Endothelial cell of umbilical vein (primary cell): ENCODE results near the gene PSMB7. TPM values are rescaled to one million over a fixed set of nuclear protein-coding genes. Genes with fewer than 3 reads are reported as not detected.

Experiments used
- BruUV-seq: library from RNA; stranded (reverse); fragments of 400-500 nt; replicated peaks from 2 replicates; lab custom pipeline; 2021; lab: Mats Ljungman, UMichigan
- CTCF ChIA-PET: fragments of 300-600, 350-600 bp; sonication (Branson Sonifier 250); formaldehyde crosslinking; loops from one replicate; lab custom pipeline; 2021; ENCODE audit warnings: antibody characterized with exemption, inconsistent platforms; lab: Charles Lee
- POLR2A ChIA-PET: fragments of 300-600, 350-600 bp; sonication (Branson Sonifier 250); formaldehyde crosslinking; loops from one replicate; lab custom pipeline; 2021; ENCODE audit warnings: antibody characterized with exemption, inconsistent platforms; lab: Charles Lee
- DNase-seq: peaks from one replicate; pipeline ENCODE4 v3.0.0-alpha.2; 2011; ENCODE audit warnings: low read depth, low spot score
- FAIRE-seq: peaks from 2 replicates; lab custom pipeline; 2011; peaks lifted over from hg19 to GRCh38; lab: Jason Lieb, UNC
- H2AFZ ChIP-seq: 2 replicates; pipeline ENCODE4 v1.6.0; 2012; ENCODE audit warnings: low read depth, low read length, control low read depth, inconsistent platforms
- H3K27ac ChIP-seq: 2 replicates; pipeline ENCODE4 v1.5.1; 2011; ENCODE audit warnings: low read depth, mild to moderate bottlenecking, control low read depth, low read length, moderate library complexity; ENCODE audit not compliant: insufficient read depth
- H3K27me3 ChIP-seq, 2 experiments: 2 replicates each; pipeline versions ENCODE4 v1.6.0 to v1.6.1; 2011; ENCODE audit warnings: low read length in 2 of 2, mixed read lengths in 1 of 2; ENCODE audit not compliant: control insufficient read depth in 2 of 2, insufficient read depth in 2 of 2
- H3K36me3 ChIP-seq, 2 experiments: 2 replicates in 1 of 2; 3 replicates in 1 of 2; pipeline ENCODE4 v1.5.1; 2011; ENCODE audit warnings: low read length in 2 of 2, mild to moderate bottlenecking in 1 of 2, moderate library complexity in 1 of 2; ENCODE audit not compliant: control insufficient read depth in 2 of 2, insufficient read depth in 2 of 2; ENCODE audit errors: extremely low read depth in 1 of 2
- H3K4me1 ChIP-seq: 3 replicates; pipeline ENCODE4 v1.5.1; 2011; ENCODE audit warnings: mild to moderate bottlenecking, low read length; ENCODE audit not compliant: control insufficient read depth, insufficient read depth; ENCODE audit errors: extremely low read depth
- H3K4me2 ChIP-seq: 2 replicates; pipeline ENCODE4 v1.6.1; 2011; ENCODE audit warnings: low read length, control low read depth, mixed read lengths; ENCODE audit not compliant: insufficient read depth
- H3K4me3 ChIP-seq, 3 experiments: fragments of 200-600 bp in 1 of 3; sonication (generic), shearing (Covaris generic) in 1 of 3; replicated peaks in 1 of 3; 2 replicates each; pipeline ENCODE4 v1.5.1; 2011 to 2016; ENCODE audit warnings: control low read depth in 3 of 3, low read length in 3 of 3, mild to moderate bottlenecking in 2 of 3, inconsistent platforms in 1 of 3, low read depth in 1 of 3, moderate library complexity in 1 of 3; ENCODE audit not compliant: insufficient read depth in 1 of 3
- H3K79me2 ChIP-seq: 2 replicates; pipeline ENCODE4 v1.6.0; 2012; ENCODE audit warnings: low read length, inconsistent platforms; ENCODE audit not compliant: control insufficient read depth, insufficient read depth
- H3K9ac ChIP-seq: replicated peaks from 2 replicates; pipeline ENCODE3; 2011; ENCODE audit warnings: low read length, control low read depth; ENCODE audit not compliant: insufficient read depth; ENCODE audit errors: extremely low read depth
- H3K9me1 ChIP-seq: replicated peaks from 3 replicates; pipeline ENCODE4 v1.6.0; 2011; ENCODE audit warnings: mild to moderate bottlenecking, low read length; ENCODE audit not compliant: control insufficient read depth, insufficient read depth; ENCODE audit errors: extremely low read depth
- H3K9me3 ChIP-seq: replicated peaks from 2 replicates; pipeline ENCODE4 v1.5.1; 2012; ENCODE audit warnings: low read length, inconsistent platforms; ENCODE audit not compliant: control insufficient read depth, insufficient read depth
- H4K20me1 ChIP-seq: replicated peaks from 2 replicates; pipeline ENCODE3; 2011; ENCODE audit warnings: mild to moderate bottlenecking, low read length; ENCODE audit not compliant: control insufficient read depth, insufficient read depth; ENCODE audit errors: extremely low read depth
- CTCF ChIP-seq, 2 donors: IDR thresholded peaks; 1 replicate in 1 of 2; 2 replicates in 1 of 2; pipeline ENCODE4 v1.5.1; 2011; ENCODE audit warnings: low read length in 2 of 2, mild to moderate bottlenecking in 2 of 2, moderate library complexity in 2 of 2, control low read depth in 1 of 2, inconsistent platforms in 1 of 2, low read depth in 1 of 2; ENCODE audit not compliant: insufficient read depth in 1 of 2; ENCODE audit errors: extremely low read depth in 1 of 2
- GATA2 ChIP-seq: IDR thresholded peaks from 2 replicates; pipeline ENCODE4 v1.7.0; 2011; ENCODE audit warnings: low read depth, mild to moderate bottlenecking, moderate library complexity, mixed read lengths, low read length; ENCODE audit not compliant: insufficient read length, insufficient read depth
- POLR2AphosphoS5 ChIP-seq: IDR thresholded peaks from 2 replicates; pipeline ENCODE4 v1.6.1; 2012; ENCODE audit warnings: low read depth, mild to moderate bottlenecking, control low read depth, low read length, moderate library complexity; ENCODE audit not compliant: insufficient read depth
- dilution Hi-C: fragments of 300-500 bp; cut with MboI; formaldehyde crosslinking; loops from one replicate; pipeline ENCODE4 v1.15.0; 2019; ENCODE audit warnings: low sequenced_read_pairs; ENCODE audit not compliant: extremely low pct_ligation_motif_present
- intact Hi-C: fragments of 100-400 bp; cut with micrococcal nuclease; formaldehyde crosslinking; loops from one replicate; pipeline ENCODE4 v1.10.0; 2022
- polyA plus RNA-seq, 4 experiments: library from polyadenylated mRNA; depleted of rRNA in 3 of 4; stranded (reverse) in 3 of 4; unstranded in 1 of 4; fragments of >200 nt; gene quantifications; 2 replicates each; pipeline versions ENCODE4 v1.2.1 to v1.2.3, GENCODE V29; 2011 to 2012; ENCODE audit warnings: missing spikeins in 1 of 4
- total RNA-seq: library from RNA; stranded (reverse); gene quantifications from 2 replicates; pipeline ENCODE4 v1.2.3, GENCODE V29; 2021

PSMB7 gene
- total and polyA plus RNA-seq, 2 donors (not counting 3 experiments of a cell fraction or from before 2014, with no cell fraction given): 227 to 366 TPM

- H4K20me1 ChIP-seq: peaks cover 8% of the 10 kb centered on the region
- no peak overlapping the region for H2AFZ ChIP-seq
- dilution Hi-C loops (no loop called here), intact Hi-C loops (no loop called here)
- no peak overlapping the region for H3K4me2 ChIP-seq
- no peaks in the 10 kb centered on the region for H3K9me3 ChIP-seq
- ChIA-PET POLR2A (no interaction called here), CTCF (no interaction called here)
- no peaks in the 10 kb centered on the region for H3K9me1 ChIP-seq
- DNase-seq: no peak
- FAIRE-seq: no peak
- BruUV-seq: no TSS peak
- H3K4me3 ChIP-seq: no peak overlapping the region
- no peaks in the 10 kb centered on the region for H3K27me3 ChIP-seq
- no peak overlapping the region for H3K27ac ChIP-seq
- H3K9ac ChIP-seq: no peak overlapping the region
- no peak for TF ChIP-seq CTCF (IDR thresholded peaks at IDR 0.05; ENCODE audit: extremely low read depth in 1 of 2, insufficient read depth in 1 of 2, low read depth in 1 of 2, low read length in 2 of 2)
- TF ChIP-seq GATA2: no peak
- peaks cover 97% of the 10 kb centered on the region for H3K79me2 ChIP-seq
- peaks cover 0 to under 1% of the 10 kb centered on the region in 2 experiments for H3K36me3 ChIP-seq
- H3K4me1 ChIP-seq: no peaks in the 10 kb centered on the region
These were observed 43.2 kb downstream of the PSMB7 start for GRCh38 chr9:124372038-124372437.

- ChIA-PET POLR2A (interaction anchor here (0.6 kb wide), 1 partner anchor 40 kb away, joined by 3 read pairs; no protein-coding TSS in a partner anchor), CTCF (interaction anchor here (0.9 to 1.7 kb wide), 2 partner anchors 9 to 22 kb away, joined by 3 to 5 read pairs; no protein-coding TSS in a partner anchor)
- Histone ChIP-seq H2AFZ (no peak overlapping the region), H3K79me2 (peaks cover 97% of the 10 kb centered on the region), H3K27me3 (no peaks in the 10 kb centered on the region), H3K4me2 (no peak overlapping the region), H3K9me1 (no peaks in the 10 kb centered on the region), H3K36me3 (no peaks in the 10 kb centered on the region), H3K4me3 (no peak overlapping the region), H3K27ac (no peak overlapping the region), H3K9me3 (no peaks in the 10 kb centered on the region), H3K4me1 (no peaks in the 10 kb centered on the region), H3K9ac (no peak overlapping the region), H4K20me1 (peaks cover 8% of the 10 kb centered on the region)
- TF ChIP-seq POLR2AphosphoS5: no peak
- intact Hi-C loops (no loop called here), dilution Hi-C loops (no loop called here)
- no peak for FAIRE-seq
- DNase-seq: no peak
- BruUV-seq: no TSS peak
These were observed 44.2 kb downstream of the PSMB7 start for GRCh38 chr9:124370896-124371582.
